ENCODE data around the gene POTEM. TPM values are rescaled to one million over a fixed set of nuclear protein-coding genes. Genes with fewer than 3 reads are reported as not detected.
"Not testable (repeated sequence)": the region's sequence is repeated elsewhere in the genome, so short reads cannot be mapped to it uniquely, and the experiment has no call there.

POTEM gene
- polyA plus RNA-seq (2012; ENCODE audit: low read depth, missing spikeins) = not detected

- DNase-seq (ENCODE audit: insufficient read length, low spot score); FAIRE-seq: not testable (repeated sequence)
Measured at GRCh38 chr14:18967134-18967533, at the start of gene POTEM. Gene POTEM, plus strand, starts transcription at chr14:18967434. Its CDS starts 52 bp downstream, at chr14:18967486.

GRCh38 chr14:18918345-18918744 is 48.9 kb upstream of the POTEM start:
- DNase-seq (ENCODE audit: insufficient read length, low spot score); FAIRE-seq: not testable (repeated sequence)

GRCh38 chr14:18920052-18920451 is 47.2 kb upstream of the POTEM start:
- DNase-seq (ENCODE audit: insufficient read length, low spot score); FAIRE-seq: not testable (repeated sequence)

- FAIRE-seq; DNase-seq (ENCODE audit: insufficient read length, low spot score): not testable (repeated sequence)
Measured at GRCh38 chr14:18921055-18921701, 46.1 kb upstream of the POTEM start.

- not testable (repeated sequence) for FAIRE-seq; DNase-seq (ENCODE audit: insufficient read length, low spot score)
Measured at GRCh38 chr14:18936848-18937247, 30.4 kb upstream of the POTEM start.

GRCh38 chr14:18938733-18939132 is 28.5 kb upstream of the POTEM start:
- FAIRE-seq; DNase-seq (ENCODE audit: insufficient read length, low spot score): not testable (repeated sequence)

GRCh38 chr14:18949939-18950338 is 17.3 kb upstream of the POTEM start:
- not testable (repeated sequence) for FAIRE-seq; DNase-seq (ENCODE audit: insufficient read length, low spot score)

GRCh38 chr14:18953085-18953484 is 14.1 kb upstream of the POTEM start:
- FAIRE-seq; DNase-seq (ENCODE audit: insufficient read length, low spot score): not testable (repeated sequence)

GRCh38 chr14:18955816-18956215 is 11.4 kb upstream of the POTEM start:
- FAIRE-seq; DNase-seq (ENCODE audit: insufficient read length, low spot score): not testable (repeated sequence)

- not testable (repeated sequence) for FAIRE-seq; DNase-seq (ENCODE audit: insufficient read length, low spot score)
Measured at GRCh38 chr14:18961576-18961975, 5.7 kb upstream of the POTEM start.

GRCh38 chr14:18962143-18962542 is 5.1 kb upstream of the POTEM start:
- not testable (repeated sequence) for FAIRE-seq; DNase-seq (ENCODE audit: insufficient read length, low spot score)

- not testable (repeated sequence) for DNase-seq (ENCODE audit: insufficient read length, low spot score); FAIRE-seq
Measured at GRCh38 chr14:18963276-18963675, 4.0 kb upstream of the POTEM start.

- not testable (repeated sequence) for DNase-seq (ENCODE audit: insufficient read length, low spot score); FAIRE-seq
Measured at GRCh38 chr14:18964878-18965277, 2.4 kb upstream of the POTEM start.

GRCh38 chr14:19002566-19002965 is 35.3 kb downstream of the POTEM start:
- not testable (repeated sequence) for DNase-seq (ENCODE audit: insufficient read length, low spot score); FAIRE-seq

- not testable (repeated sequence) for DNase-seq (ENCODE audit: insufficient read length, low spot score); FAIRE-seq
Measured at GRCh38 chr14:19006490-19006889, 39.3 kb downstream of the POTEM start.

- not testable (repeated sequence) for DNase-seq (ENCODE audit: insufficient read length, low spot score); FAIRE-seq
Measured at GRCh38 chr14:19007678-19008077, 40.4 kb downstream of the POTEM start.

- not testable (repeated sequence) for FAIRE-seq; DNase-seq (ENCODE audit: insufficient read length, low spot score)
Measured at GRCh38 chr14:19011029-19011428, 43.8 kb downstream of the POTEM start.

- FAIRE-seq; DNase-seq (ENCODE audit: insufficient read length, low spot score): not testable (repeated sequence)
Measured at GRCh38 chr14:19011703-19012102, 44.5 kb downstream of the POTEM start.

- FAIRE-seq; DNase-seq (ENCODE audit: insufficient read length, low spot score): not testable (repeated sequence)
Measured at GRCh38 chr14:19015185-19015584, 48.0 kb downstream of the POTEM start.

GRCh38 chr14:19025080-19025589 is 57.9 kb downstream of the POTEM start:
- not testable (repeated sequence) for FAIRE-seq

GRCh38 chr14:19026649-19027351 is 59.6 kb downstream of the POTEM start:
- not testable (repeated sequence) for DNase-seq (ENCODE audit: insufficient read length, low spot score); FAIRE-seq

More at GRCh38 chr14:19025080-19025589, 57.9 kb downstream of the POTEM start:
- not testable (repeated sequence) for DNase-seq (ENCODE audit: insufficient read length, low spot score)
